Activated CD8-positive, alpha-beta memory T cell treated with anti-CD3 and anti-CD28 coated beads for 48 hours (primary cell): ENCODE measurements around the gene RTN4.

ENCODE experiments used
- DNase-seq, 3 experiments: peaks; one replicate each; pipeline ENCODE4 v3.0.0-alpha.2; 2020; ENCODE audit warnings: low read depth in 2 of 3, low spot score in 2 of 3

Gene RTN4

DNA sequence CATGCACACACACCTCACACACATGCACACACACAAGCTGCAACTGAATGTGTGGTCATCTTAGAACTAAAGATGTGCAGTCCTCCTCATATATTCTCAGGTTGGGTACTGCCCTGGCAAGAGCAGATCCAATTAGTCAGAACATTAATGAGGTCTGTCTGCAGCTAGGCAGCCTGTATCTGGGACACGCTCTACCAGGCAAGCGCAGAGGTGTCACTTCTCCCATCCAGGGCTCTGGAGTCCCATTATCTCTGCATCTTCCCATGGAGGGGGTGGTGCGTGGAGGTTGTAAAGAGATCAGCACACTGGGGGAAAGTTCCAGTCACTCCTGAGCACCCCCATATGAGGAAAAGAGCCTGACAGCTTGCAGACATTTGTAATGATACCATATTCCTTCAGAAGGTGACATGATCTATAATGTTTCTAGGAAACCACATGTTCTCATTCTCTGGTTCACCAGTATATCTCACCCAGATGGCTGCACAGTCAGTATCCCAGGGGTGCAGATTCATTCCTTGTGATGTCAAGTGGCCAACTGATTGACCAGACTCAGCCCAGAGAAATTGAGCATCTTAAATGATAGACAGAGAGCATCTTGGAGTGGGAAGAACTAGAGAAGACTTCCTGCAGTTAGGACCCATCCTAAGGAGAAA lies 95.4 kb downstream of the RTN4 start:
- no peak for DNase-seq

DNA sequence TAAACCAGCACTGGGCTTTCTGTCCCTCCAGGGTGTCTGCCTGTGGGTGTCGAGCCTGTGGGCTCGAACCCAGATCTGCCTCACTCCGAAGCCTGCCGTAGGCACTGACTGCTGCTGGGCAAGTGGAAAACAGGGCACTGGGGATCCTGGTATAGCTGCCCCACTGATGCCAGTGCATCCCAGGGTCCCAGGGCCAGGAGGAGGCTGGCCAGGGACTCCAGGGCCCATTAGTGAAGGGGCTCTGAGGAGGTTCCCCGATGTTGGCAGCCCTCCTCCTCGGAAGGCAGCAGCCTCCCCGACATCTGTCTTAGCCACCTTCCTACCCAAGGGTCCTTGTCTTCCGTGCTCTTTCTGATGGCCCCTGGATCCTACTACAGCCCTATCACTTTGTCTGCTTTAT lies 96.1 kb downstream of the RTN4 start:
- DNase-seq, result no peak

DNA sequence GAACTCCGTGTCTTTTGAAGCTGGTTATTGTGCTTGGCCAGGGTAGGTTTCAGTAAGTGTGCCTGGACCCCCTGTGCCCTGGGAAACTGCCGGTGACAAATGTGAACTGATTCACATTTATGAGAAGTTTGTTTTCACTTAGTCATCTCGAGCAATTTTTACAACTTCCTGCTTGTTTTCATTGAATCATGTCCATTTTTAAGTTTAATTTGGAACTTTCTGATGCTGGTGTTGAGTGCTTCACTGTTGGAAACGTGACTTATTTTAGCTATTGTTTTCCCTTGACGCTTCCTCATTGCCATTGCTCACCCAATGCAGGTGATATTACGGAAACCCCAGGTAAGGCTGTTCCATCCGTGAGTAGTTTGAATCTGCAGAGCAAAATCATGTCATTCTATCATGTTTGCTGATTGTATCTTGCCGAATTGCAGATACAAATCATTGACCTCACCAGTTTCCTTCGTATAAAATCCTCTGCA lies 97.2 kb downstream of the RTN4 start:
- no peak for DNase-seq

DNA sequence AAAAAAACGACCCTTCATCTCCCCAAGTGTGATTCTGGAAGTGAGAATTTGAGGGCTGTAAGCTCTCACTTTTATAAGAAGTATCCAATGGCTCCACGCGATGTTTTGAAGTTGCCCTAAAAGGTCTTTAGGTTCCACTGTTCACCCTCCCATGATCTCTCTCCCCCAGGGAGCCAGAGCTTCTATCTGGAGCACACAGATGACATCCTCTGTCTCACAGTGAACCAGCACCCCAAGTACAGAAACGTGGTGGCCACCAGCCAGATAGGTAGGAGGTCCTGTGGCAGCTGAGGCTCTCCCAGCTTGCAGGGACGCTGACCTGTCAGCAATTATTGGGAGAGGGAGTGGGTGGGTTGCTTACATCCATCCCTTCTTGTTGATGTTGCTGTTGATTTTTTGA lies 97.8 kb downstream of the RTN4 start:
- DNase-seq, result no peak

DNA sequence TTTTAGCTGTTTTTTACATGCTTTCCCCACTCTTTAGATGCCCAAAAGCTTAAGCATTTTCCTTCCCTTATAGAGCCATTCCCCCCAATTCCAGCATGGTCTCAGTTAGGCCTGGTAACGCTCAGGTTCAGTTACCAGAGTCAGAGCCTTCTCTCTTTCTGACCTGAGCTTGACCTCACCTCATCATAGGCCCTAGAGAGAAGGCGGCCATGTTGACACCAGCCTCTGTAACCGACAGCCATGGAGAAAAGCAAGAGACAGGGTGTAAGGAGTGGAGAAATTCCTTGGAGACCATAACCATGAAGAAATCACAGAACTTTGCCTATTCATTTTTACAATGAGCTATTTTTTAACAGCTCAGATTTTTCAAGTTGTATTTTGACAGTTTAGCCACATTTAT lies 99.4 kb downstream of the RTN4 start:
- no peak for DNase-seq

DNA sequence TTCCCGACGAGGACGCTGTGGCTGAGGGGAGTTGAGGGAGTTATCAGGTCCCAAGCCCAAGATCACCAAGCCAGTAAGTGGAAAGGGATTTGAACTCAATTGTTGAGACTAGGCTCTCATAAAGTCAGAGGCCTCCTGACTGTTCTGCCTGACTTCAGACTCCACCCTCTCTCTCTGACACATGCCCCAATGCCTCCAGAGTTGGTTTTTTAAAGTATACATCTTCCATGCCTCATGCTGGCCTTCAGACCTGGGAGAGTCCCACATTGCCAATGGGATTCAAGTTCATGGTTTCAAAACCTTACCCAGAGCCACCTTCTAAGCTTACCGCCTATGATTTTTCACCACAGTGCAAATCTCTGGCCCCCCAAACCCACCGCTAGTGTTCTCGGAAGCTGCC lies 100.8 kb downstream of the RTN4 start:
- no peak for DNase-seq

- no peak for DNase-seq
Observed at GRCh38 chr2:54948120-54948519, 102.1 kb downstream of the RTN4 start.

DNA sequence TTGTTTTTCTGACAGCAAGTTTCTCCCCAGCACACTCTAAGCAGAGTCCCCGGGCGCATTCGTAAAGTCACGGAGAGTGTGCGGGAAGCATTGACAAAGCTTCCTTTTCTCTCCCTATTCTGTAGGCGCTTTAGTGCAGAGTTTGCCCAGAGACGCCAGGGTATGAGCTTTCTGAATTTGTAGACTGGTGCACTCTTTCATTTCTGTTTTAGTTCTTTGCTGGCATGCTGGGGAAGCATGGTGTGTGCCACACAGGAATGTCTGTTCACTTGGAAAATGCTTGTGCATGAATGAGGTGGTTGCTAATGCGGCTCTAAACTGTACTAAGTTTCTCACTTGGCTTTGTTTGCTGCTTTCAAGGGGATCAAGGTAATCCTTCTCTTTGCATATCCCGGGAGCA lies 102.6 kb downstream of the RTN4 start:
- DNase-seq, result no peak

GRCh38 chr2:54947136-54947535 lies 103.1 kb downstream of the RTN4 start:
- no peak for DNase-seq

DNA sequence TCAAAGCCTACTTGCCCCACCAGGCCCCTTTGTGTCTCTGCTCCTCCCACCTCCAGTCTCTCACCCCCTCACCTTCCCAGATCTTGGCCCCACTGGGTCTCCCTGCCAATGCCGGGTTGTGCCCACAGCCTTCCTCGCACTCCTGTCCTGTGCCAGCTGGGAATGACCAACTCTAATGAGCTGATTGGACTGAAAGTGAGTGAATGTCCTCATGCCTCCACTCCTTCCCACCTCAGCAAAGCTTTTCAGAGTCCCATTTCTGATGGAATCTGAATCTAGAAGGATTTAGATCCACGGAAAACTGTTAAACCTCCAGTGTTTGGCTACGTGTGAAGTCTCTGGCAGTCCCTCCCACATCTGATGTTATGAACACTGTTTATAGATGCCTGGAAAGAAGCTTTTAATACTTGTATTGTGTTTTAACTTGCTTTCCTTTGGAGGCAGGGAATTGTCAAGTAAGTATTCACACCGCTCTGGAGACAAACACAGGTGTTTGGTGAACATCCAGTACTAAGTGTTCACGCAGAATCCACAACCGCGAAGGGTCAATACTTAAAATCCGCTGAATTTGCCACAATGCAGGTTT lies 103.9 kb downstream of the RTN4 start:
- no peak for DNase-seq

- DNase-seq, result no peak
Observed at GRCh38 chr2:54945391-54946219, 104.6 kb downstream of the RTN4 start.

DNA sequence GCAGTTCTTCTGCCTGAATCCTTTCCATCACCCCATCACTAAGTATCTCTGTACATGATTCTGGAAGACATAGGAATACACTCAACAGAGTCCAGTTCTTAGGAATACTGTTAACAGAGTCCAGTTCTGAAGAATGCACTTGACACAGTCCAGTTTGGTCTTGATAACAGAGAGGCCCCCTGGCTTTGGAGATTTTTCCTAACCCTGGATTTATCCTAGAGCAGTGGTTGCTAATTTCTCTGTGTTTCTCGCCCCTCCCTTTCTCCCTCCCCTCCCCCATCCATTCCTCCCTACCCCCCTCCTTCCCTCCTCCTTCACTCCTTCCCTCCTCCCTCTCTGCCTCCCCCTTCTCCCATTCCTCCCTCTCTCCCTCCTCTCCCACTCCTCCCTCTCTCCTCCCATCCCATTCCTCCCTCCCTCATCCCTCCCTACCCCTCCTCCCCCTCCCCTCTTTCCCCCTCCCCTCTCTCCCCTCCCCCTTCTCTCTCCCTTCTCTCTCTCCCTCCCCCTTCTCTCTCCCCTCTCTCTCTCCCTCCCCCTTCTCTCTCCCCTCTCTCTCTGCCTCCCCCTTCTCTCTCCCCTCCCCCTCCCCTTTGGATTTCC lies 105.4 kb downstream of the RTN4 start:
- no peak for DNase-seq

DNA sequence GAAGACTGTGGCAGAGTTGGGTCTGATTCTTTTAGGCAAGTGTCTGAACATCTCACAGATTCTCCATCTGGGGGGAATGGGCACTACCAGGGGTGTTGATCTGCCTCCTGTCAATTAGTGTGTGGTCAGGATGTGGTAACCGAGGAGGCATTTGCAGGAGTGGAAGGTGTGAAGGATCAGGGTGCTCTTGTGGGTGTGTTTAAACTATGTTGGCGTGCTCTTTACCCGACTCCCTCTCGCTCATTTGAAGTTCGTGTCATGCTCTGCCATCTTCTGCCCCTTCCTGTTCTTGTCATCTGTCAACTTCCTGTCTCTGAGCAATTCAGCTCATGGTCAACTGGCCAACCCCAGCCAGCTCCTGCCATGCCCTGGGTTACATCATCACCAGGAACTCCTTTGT lies 107.9 kb downstream of the RTN4 start:
- no peak for DNase-seq

GRCh38 chr2:54941248-54941984 lies 108.8 kb downstream of the RTN4 start:
- no peak for DNase-seq

GRCh38 chr2:54940723-54941122 lies 109.5 kb downstream of the RTN4 start:
- no peak for DNase-seq

DNA sequence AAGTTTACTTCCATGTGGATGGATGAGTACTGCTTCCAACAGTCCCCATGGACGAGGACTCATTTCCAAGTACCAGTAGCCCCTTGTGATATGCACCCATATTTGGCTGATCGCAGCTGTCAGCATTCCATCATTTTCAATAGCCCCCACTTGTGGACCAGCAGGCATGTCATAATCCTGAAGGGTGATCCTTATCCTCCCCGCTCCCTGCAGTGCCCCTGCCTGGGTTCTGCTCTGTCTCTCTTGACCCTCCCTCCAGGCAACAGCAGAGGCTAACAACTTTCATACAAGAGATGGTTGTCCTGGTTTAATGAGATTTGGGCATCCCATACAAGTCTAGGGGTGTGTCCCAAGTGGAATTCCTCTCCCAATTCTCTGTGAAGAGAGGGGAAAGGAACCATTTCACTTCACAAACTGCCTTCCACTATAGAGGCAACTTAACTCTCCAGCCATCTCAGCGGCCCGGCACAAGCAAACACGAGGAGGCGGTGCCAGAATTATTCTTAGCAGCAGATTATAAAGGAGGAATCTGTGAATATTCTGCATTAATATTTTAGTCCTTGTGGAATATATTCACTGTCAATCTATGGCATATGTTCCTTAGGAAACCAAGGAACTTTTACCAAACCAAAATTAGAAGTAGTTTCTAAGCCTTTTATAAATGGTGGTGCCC lies 110.7 kb downstream of the RTN4 start:
- DNase-seq, result no peak

DNA sequence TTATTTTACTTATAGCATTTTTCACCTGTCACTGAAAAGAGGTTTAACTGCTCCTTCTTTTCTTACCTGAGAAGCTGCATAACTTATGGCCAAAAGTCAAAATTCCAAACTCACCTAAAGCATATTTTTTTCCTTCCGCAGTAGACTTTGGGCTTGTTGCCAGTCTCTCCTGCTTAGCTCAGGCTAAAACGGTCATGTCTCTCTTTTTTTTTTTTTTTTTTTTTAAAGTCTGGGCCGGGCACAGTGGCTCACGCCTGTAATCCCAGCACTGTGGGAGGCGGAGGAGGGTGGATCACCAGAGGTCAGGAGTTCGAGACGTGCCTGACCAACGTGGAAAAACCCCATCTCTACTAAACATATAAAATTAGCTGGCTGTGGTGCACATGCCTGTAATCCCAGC lies 113.5 kb downstream of the RTN4 start:
- DNase-seq, result no peak

GRCh38 chr2:54935389-54935788 lies 114.9 kb downstream of the RTN4 start:
- DNase-seq, result no peak

- no peak for DNase-seq
Observed at GRCh38 chr2:54931473-54931872, 118.8 kb downstream of the RTN4 start.

DNA sequence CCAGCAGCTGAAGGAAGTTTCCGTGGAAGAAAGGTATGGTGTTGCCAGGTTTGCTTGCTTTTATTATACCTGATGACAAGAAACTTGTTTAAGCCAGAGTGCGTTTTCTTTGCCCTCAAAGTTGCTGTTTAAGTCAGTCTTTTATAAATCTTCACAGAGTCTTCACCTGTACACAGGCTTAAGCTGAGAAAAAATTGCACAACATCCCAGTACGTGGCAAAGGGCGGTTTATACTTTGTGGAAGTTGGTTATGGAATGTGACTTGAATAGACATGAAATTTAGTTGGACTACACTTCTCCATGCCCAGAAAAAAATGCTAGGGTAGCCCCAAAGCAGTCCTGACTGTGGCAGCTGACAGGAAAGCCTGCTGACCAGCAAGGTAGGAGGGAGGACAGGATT lies 121.5 kb downstream of the RTN4 start:
- DNase-seq, result no peak
